Tibial artery (tissue), 4 donors: ENCODE results near the gene ZNF3.

Experiments
- DNase-seq, 2 donors: peaks; one replicate each; pipeline ENCODE4 v3.0.0-alpha.2; 2019
- H3K27ac ChIP-seq, 2 donors: fragments of 200-600 bp; sonication (generic) in 1 of 2; 1 replicate in 1 of 2; 2 replicates in 1 of 2; pipeline ENCODE4 v1.5.1; 2018 to 2019; ENCODE audit warnings: mild to moderate bottlenecking in 1 of 2
- H3K27me3 ChIP-seq, 2 donors: fragments of 200-600 bp; sonication (generic) in 1 of 2; one replicate each; pipeline versions ENCODE4 v1.5.1 to v1.6.0; 2016 to 2019
- H3K36me3 ChIP-seq, 3 donors: fragments of 200-600 bp; sonication (generic) in 2 of 3; one replicate each; pipeline ENCODE4 v1.5.1; 2016 to 2019; ENCODE audit warnings: mild to moderate bottlenecking in 2 of 3
- H3K4me1 ChIP-seq, 4 donors: fragments of 200-600 bp; sonication (generic) in 2 of 4; 1 replicate in 3 of 4; 2 replicates in 1 of 4; pipeline ENCODE4 v1.5.1; 2016 to 2019
- H3K4me3 ChIP-seq, 2 donors: fragments of 200-600 bp; sonication (generic) in 1 of 2; 1 replicate in 1 of 2; 2 replicates in 1 of 2; pipeline ENCODE4 v1.5.1; 2018 to 2019; ENCODE audit warnings: mild to moderate bottlenecking in 2 of 2
- H3K9me3 ChIP-seq, 3 donors: fragments of 200-600 bp; sonication (generic) in 1 of 3; one replicate each; pipeline ENCODE4 v1.5.1; 2016 to 2019
- intact Hi-C: fragments of 100-400 bp; cut with DNase I; formaldehyde crosslinking; loops from one replicate; pipeline ENCODE4 v1.15.0; 2023; ENCODE audit warnings: low total_unique reads
- TF ChIP-seq, protein P1 (sequence below), 2 experiments: fragments of 200-600 bp in 1 of 2; fragments of 450-650 bp in 1 of 2; IDR thresholded peaks; one replicate each; pipeline ENCODE4 v1.5.1; 2017 to 2019; ENCODE audit warnings: antibody characterized with exemption in 2 of 2, mild to moderate bottlenecking in 1 of 2, moderate library complexity in 1 of 2

The ZNF3 gene

DNA sequence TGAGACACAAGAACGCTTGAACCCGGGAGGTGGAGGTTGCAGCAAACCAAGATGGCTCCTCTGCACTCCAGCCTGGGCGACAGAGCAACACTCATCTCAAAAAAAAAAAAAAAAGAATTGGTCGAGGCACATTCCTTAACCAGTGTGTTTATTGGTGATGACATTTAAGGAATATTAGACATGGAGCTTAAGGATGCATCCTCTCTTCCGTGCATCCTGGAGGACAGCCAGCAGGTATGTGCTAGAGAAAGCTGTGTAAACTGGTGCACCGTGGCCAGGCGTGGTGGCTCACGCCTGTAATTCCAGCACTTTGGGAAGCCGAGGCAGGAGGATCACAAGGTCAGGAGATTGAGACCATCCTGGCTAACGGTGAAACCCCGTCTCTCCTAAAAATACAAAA is 54.3 kb downstream of the ZNF3 start:
- DNase-seq, result peak in 1 of 2 donors; percentile 13
- Histone ChIP-seq H3K9me3 (no peaks in the 10 kb centered on the region), H3K27me3 (no peaks in the 10 kb centered on the region), H3K36me3 (peaks cover 67 to 93% (median 76%) of the 10 kb centered on the region in 3 donors), H3K27ac (no peak overlapping the region), H3K4me3 (no peak overlapping the region), H3K4me1 (peaks cover 0 to 5% (median 0%) of the 10 kb centered on the region in 4 donors)
- intact Hi-C loops, result no loop called here
- TF ChIP-seq, protein P1, sequence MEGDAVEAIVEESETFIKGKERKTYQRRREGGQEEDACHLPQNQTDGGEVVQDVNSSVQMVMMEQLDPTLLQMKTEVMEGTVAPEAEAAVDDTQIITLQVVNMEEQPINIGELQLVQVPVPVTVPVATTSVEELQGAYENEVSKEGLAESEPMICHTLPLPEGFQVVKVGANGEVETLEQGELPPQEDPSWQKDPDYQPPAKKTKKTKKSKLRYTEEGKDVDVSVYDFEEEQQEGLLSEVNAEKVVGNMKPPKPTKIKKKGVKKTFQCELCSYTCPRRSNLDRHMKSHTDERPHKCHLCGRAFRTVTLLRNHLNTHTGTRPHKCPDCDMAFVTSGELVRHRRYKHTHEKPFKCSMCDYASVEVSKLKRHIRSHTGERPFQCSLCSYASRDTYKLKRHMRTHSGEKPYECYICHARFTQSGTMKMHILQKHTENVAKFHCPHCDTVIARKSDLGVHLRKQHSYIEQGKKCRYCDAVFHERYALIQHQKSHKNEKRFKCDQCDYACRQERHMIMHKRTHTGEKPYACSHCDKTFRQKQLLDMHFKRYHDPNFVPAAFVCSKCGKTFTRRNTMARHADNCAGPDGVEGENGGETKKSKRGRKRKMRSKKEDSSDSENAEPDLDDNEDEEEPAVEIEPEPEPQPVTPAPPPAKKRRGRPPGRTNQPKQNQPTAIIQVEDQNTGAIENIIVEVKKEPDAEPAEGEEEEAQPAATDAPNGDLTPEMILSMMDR (IDR thresholded peaks at IDR 0.05), result no peak

DNA sequence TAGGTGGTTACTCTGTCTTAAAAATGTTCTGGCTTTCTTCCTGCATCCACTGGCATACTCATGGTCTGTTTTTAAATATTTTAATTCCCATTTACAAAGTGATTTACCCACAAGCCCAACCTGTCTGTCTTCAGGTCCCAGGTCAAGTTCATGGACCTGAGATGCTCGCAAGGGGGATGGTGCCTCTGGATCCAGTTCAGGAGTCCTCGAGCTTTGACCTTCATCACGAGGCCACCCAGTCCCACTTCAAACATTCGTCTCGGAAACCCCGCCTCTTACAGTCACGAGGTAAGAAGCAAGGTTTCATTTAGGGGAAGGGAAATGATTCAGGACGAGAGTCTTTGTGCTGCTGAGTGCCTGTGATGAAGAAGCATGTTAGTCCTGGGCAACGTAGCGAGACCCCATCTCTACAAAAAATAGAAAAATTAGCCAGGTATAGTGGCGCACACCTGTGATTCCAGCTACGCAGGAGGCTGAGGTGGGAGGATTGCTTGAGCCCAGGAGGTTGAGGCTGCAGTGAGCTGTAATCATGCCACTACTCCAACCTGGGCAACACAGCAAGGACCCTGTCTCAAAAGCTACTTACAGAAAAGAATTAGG is 57.4 kb downstream of the ZNF3 start:
- intact Hi-C loops, result no loop called here
- H3K27ac ChIP-seq, result no peak overlapping the region
- peaks cover 38 to 69% (median 51%) of the 10 kb centered on the region in 3 donors for H3K36me3 ChIP-seq
- no peaks in the 10 kb centered on the region for H3K9me3 ChIP-seq
- no peak overlapping the region for H3K4me3 ChIP-seq
- TF ChIP-seq, protein P1 (IDR thresholded peaks at IDR 0.05), result no peak
- no peaks in the 10 kb centered on the region for H3K27me3 ChIP-seq
- DNase-seq, result no peak
- H3K4me1 ChIP-seq, result peaks cover 0 to 16% (median 2%) of the 10 kb centered on the region in 4 donors

DNA sequence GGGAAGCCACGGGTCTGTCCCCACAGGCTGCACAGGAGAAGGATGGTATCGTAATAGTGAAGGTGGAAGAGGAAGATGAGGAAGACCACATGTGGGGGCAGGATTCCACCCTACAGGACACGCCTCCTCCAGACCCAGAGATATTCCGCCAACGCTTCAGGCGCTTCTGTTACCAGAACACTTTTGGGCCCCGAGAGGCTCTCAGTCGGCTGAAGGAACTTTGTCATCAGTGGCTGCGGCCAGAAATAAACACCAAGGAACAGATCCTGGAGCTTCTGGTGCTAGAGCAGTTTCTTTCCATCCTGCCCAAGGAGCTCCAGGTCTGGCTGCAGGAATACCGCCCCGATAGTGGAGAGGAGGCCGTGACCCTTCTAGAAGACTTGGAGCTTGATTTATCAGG is 58.0 kb downstream of the ZNF3 start:
- no peaks in the 10 kb centered on the region for H3K9me3 ChIP-seq
- H3K4me1 ChIP-seq, result peaks cover 0 to 16% (median 2%) of the 10 kb centered on the region in 4 donors
- TF ChIP-seq, protein P1 (IDR thresholded peaks at IDR 0.05), result no peak
- H3K4me3 ChIP-seq, result no peak overlapping the region
- H3K27me3 ChIP-seq, result no peaks in the 10 kb centered on the region
- no peak overlapping the region for H3K27ac ChIP-seq
- peak in 1 of 2 donors; percentile 53 for DNase-seq
- intact Hi-C loops, result no loop called here
- peaks cover 38 to 72% (median 51%) of the 10 kb centered on the region in 3 donors for H3K36me3 ChIP-seq

DNA sequence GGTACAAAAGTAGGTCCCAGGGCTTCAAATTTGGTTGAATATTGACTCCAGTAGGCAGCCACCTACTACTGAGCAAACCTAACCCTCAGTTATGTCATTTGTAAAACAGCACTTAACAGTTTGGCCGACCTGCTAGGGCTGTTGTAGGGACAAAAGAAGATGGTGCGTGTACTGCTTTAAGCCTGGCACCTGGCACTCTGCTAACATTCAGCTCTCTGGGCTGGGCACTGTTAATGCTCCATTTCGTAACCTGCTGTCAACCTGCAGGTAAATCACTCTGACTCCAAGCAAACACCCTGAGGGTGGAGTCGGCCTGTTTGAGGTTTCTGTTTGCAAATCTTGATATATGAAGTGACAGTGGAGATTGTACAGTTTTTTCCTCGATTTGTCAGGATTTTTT is 58.9 kb downstream of the ZNF3 start:
- intact Hi-C loops, result no loop called here
- Histone ChIP-seq H3K4me1 (peaks cover 0 to 18% (median 3%) of the 10 kb centered on the region in 4 donors), H3K9me3 (no peaks in the 10 kb centered on the region), H3K4me3 (no peak overlapping the region), H3K27me3 (no peaks in the 10 kb centered on the region), H3K36me3 (peaks cover 38 to 63% (median 44%) of the 10 kb centered on the region in 3 donors), H3K27ac (no peak overlapping the region)
- DNase-seq, result peak in 1 of 2 donors; percentile 15
- TF ChIP-seq, protein P1 (IDR thresholded peaks at IDR 0.05), result no peak

DNA sequence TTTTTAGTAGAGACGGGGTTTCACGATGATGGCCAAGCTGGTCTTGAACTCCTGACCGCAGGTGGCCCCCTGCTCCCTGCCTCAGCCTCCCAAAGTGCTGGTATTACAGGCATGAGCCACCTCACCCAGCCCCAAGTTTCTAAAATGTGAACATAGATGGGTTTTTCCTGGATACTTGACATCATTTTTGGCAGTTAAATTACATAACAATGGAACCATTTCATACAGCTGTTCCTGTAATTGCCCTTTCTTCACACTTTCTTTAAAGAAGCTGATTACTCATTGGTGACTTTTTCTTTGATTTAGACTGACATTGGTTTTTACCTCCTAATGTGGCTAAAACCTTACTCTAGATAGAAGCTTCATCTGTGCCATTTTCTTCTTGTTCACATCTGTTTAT is 60.2 kb downstream of the ZNF3 start:
- DNase-seq, result no peak
- Histone ChIP-seq H3K4me1 (peaks cover 0 to 31% (median 17%) of the 10 kb centered on the region in 4 donors), H3K27me3 (no peaks in the 10 kb centered on the region), H3K27ac (no peak overlapping the region), H3K36me3 (peaks cover 28 to 50% (median 31%) of the 10 kb centered on the region in 3 donors), H3K9me3 (no peaks in the 10 kb centered on the region), H3K4me3 (no peak overlapping the region)
- TF ChIP-seq, protein P1 (IDR thresholded peaks at IDR 0.05), result no peak
- intact Hi-C loops, result no loop called here
